ENCODE data around the gene ASL.

DNA sequence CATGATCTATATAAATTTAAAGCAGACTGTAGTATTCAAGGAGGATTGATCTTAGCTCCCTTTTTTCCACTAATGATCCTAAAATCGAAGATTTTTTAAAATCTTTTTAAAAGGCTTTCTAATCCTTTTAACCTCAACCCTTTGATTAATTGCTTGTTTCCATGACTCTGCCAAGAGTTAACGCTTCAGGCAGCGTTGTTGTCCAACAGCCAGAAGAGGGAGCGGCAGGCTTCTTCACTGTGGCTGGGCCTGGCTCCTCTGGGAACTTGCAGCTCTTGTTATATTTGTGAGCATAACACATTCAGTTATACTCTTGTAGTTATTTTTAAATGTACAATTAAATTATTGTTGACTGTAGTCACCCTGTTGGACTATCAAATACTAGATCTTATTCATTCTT, 65.3 kb downstream of the ASL start:
- TF ChIP-seq IKZF1 (conservative IDR thresholded peaks at IDR 0.05), result no peak
- TF ChIP-seq CHD4 (IDR thresholded peaks at IDR 0.05), result no peak
- TF ChIP-seq, protein P1, sequence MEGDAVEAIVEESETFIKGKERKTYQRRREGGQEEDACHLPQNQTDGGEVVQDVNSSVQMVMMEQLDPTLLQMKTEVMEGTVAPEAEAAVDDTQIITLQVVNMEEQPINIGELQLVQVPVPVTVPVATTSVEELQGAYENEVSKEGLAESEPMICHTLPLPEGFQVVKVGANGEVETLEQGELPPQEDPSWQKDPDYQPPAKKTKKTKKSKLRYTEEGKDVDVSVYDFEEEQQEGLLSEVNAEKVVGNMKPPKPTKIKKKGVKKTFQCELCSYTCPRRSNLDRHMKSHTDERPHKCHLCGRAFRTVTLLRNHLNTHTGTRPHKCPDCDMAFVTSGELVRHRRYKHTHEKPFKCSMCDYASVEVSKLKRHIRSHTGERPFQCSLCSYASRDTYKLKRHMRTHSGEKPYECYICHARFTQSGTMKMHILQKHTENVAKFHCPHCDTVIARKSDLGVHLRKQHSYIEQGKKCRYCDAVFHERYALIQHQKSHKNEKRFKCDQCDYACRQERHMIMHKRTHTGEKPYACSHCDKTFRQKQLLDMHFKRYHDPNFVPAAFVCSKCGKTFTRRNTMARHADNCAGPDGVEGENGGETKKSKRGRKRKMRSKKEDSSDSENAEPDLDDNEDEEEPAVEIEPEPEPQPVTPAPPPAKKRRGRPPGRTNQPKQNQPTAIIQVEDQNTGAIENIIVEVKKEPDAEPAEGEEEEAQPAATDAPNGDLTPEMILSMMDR (IDR thresholded peaks at IDR 0.05 in 2 of 3, conservative IDR thresholded peaks at IDR 0.05 in 1 of 3; ENCODE audit: control insufficient read depth in 2 of 3, extremely low read depth in 1 of 3, insufficient read depth in 1 of 3, low read depth in 3 of 3, low read length in 3 of 3), result no peak
- TF ChIP-seq HDAC6 (IDR thresholded peaks at IDR 0.05; ENCODE audit: unreplicated experiment), result no peak
- no peak for TF ChIP-seq ESRRA (IDR thresholded peaks at IDR 0.05; ENCODE audit: low read length)
- no peak for TF ChIP-seq KDM1A (IDR thresholded peaks at IDR 0.05; ENCODE audit: borderline replicate concordance)
- TF ChIP-seq POLR2A (IDR thresholded peaks at IDR 0.05; ENCODE audit: low read depth, low read length), result no peak
- no peak for TF ChIP-seq ZNF274 (IDR thresholded peaks at IDR 0.05; ENCODE audit: insufficient read depth, insufficient read length)
- TF ChIP-seq FOXK2 (IDR thresholded peaks at IDR 0.05), result no peak
- no peak for TF ChIP-seq SREBF1 (IDR thresholded peaks at IDR 0.05; ENCODE audit: low read length)
- TF ChIP-seq NFXL1 (IDR thresholded peaks at IDR 0.05; ENCODE audit: borderline replicate concordance), result no peak
- TF ChIP-seq KAT2A (conservative IDR thresholded peaks at IDR 0.05; ENCODE audit: control insufficient read depth, low read depth, low read length), result no peak

Data from GM12878 (cell line).